NOMO-1 (cell line): ENCODE measurements around the gene OCA2.
"Not testable (repeated sequence)": the region's sequence is repeated elsewhere in the genome, so short reads cannot be mapped to it uniquely, and the experiment has no call there.

Experiments used
- DNase-seq, 2 experiments: peaks; one replicate each; lab custom pipeline; 2025; ENCODE audit not compliant: unreplicated experiment in 2 of 2; lab: John Stamatoyannopoulos, UW

Gene OCA2

DNA sequence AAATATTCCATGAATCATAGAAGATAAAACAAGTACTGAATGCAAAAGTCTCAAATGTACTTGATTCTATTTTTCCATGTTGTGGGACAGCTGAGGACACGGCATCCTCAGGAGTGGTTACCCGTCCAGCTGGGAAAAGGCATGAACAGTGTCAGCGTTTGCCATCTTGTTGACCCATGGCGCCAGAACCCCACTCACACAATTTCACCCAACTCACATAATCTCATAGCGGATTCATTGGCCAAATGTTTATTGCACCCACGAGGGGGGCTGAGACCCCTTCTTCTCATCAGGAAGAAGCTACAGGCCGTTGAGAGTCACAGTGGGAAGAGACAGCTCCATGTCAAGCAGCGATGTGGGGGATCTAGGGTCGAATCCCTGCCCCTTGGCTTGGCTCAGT lies 72.9 kb downstream of the OCA2 start:
- DNase-seq, result no peak

DNA sequence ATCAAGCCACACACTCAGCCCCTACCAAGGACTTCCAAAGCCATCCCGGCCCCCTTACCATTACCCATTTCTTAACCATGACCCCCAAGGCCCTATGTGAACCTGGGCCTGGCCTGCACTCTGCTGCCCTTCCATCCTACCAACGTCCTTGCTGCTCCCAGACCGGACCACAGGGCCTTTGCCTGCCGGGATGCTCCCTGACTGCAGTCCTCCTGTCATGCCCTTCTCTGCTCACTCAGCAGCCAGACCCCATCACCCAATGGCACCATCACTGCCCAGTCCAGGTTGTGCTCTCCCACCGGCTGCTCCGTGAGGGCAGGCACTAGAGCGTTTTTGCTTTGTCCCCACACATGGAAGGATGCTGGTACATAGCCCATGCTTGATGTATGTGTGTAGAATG lies 73.7 kb downstream of the OCA2 start:
- no peak for DNase-seq

- no peak for DNase-seq
Measured at GRCh38 chr15:28024889-28025250, 74.2 kb downstream of the OCA2 start.

DNA sequence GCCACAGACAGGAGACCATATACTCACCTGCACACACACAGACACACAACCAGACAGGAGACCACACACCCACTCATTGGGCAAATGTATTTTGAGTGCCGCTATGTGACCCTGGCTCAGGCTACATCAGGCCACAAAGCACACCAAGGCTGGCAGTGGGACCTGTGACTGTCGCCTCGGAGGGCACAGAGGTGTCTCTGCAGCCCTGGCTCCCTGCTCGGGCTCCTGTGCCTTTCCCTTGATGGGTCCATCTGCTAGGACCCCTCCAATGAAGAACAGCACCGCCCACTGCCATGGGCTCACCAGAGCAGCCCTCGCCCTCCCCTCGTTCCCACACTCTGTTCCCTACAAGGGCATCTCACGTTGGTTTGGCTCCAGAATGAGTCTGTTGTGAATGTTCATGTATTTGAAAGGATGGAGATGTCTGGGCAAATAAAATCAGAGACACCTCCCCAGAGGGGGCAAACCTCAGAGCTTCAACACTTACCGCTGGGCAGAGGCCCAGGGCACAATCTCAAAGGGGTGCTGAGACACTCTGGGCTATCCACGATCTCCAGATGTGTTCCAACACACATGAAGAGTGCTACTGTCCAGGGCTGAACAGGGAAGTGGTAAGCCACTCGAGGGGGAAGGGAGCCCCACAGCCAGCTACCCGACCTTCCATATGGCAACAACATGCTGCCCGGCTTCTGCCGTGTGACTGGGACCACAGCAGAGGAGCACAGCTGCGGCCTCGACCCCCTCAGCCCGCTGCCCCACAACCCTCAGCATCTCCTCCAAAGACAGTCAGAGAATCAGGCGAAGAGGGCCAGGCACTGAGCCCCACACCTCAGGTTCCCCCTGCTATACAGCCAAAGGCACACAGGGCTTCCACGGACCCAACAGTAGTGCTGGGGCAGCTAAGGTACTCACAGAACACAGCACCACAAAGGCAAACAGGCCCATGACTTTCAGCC lies 74.9 kb downstream of the OCA2 start:
- no peak for DNase-seq

- no peak for DNase-seq
Measured at GRCh38 chr15:28023422-28023821, 75.7 kb downstream of the OCA2 start.

- no peak for DNase-seq
Measured at GRCh38 chr15:28022961-28023360, 76.2 kb downstream of the OCA2 start.

DNA sequence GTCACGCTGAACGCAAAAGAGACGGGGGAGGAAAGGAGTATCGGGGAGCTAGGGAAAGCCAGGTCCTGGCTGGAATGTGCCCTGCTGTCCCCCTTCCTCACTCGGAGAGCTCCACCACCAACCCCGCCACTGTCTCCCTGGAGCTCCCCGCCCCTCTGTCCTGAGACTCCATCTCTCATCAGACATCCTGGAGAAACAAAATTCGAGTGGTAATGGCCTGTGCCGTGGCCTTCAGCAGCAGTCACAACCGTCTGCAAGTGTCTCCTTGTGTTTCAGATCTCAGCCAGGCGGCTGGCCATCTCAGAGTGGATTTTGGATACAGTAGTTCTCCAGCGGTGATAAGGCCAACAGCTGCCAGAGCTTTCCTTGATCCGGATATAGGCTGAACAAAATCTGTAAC lies 76.9 kb downstream of the OCA2 start:
- DNase-seq, result no peak

DNA sequence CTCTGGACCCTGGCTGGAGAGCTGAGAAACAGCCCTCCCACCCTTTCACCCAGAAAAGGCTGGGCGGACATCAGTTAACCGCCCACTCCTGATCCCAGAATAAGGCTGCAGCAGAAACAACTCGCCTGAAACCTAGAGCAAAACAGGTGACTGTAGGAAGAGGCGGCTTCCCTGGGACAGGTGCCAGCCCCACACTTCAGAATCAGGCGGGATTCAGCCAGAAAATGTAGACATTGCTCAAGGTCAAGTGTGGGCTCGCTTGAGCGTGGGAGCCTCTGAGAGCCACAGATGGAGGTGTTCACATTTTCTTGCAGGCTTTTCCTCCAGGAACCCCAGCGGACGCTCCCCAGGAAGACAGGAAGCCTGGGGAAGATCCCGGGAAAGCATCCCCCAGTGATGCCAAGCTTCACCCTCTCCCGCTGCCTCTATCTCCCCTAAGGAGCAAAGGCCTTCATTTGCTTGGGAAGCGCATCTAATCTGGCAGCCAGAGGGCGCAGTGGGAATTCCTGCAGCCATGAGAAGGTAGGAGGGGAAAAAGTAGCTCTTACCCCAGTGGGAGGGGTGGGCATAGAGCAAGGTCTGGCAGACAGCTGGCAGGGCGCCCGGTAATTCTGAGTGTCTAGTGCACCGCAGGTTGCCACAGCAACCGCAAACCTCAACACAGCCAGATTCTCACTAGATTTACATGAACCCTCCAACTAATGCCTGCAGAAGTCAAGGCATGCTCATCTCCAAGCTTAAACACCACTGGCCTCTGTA lies 77.7 kb downstream of the OCA2 start:
- DNase-seq, result no peak

DNA sequence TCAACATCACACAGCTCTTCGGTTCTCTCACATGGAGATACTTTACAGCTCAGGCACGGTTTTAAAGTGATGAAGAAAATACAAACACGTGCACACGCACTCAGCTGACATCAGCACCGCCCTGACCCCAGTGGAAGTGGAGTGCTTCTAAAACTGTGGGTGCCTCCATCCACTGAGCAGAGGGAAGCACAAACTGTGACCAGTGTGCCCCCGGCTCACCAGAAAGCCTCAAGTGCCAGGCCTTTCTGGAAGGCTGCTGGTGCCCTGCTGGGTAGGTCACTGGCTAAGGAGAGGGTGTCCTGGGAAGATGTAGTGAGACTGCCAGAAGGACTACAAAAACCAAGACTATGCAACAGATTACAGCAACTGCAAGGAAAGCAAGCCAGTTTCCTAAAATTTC lies 78.5 kb downstream of the OCA2 start:
- DNase-seq, result no peak

DNA sequence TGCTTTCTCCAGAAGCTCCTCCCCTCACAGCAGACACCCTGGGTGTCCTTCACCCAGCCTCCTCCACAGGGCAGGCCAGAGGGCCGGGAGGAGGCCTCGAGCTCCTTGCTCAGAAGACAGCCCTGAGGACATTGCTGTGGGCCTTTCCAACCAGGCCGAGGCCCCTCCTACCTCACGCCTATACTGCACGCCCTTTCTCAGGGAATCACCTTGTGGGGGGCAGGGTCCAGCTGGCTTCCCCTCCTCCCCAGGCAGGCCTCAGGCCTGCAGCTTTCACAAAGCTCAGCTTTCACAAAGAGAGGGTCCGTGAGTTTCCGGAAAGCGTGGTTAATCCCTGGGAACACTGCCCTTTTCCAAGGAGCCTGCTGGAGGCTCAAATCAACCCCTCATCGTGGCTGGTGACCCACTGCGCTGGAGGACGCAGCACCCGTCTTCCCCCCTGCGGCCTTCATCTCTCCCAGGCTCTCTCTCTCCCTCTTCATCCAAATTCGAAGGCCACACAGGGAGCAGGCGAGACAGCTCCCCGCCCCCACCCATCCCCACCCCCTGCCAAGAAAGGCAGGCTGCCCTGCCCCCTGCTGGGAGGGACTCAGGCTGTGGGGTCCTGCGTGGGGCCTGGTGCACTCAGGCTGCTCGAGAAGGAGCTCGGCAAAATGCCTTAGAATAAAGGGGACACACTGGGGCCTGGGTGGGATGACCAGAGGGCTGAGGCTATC lies 79.4 kb downstream of the OCA2 start:
- no peak for DNase-seq

- DNase-seq, result no peak
Measured at GRCh38 chr15:28018291-28019044, 80.6 kb downstream of the OCA2 start.

DNA sequence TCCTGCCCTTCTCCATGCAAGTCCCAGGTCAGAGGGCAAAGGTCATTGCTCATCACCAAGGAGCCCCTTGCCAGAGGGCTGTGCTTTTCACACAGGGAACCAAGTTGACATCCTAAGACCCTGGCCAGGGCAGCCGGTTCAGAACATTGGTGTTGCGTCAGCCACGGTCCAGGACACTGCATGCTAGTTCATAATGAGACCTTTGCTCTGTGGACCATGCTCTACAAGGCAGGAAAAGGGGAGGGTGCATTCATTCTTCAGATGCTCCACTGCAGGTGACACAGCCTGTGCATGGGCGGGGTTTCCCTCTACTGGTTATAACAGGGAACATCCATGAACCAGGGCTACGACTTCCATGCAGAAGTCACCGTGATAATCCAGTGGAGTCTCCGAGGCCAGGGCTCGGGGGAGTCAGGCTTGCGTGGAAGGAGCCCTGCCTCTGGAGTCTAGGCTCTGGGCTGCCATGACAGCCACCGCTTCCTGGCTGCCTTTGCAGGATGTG lies 81.6 kb downstream of the OCA2 start:
- no peak for DNase-seq

DNA sequence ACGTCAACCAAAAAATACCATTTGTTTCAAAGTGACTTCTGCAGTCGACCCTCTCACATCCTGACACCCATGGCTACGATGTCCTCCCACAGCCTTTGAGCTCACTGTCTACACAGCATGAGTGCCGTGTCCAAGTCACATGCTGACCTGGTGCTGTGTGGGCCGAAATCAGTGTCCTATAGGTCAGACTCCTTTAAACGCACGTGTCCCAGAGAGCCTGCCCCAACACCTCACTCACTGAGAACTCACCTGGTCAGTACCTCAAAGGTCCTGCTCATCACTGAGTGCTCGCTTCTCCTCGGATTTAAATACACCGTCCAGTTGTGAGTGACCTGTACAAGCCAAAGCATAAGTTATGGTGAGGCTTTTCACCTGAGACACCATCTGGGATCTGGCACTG lies 83.3 kb downstream of the OCA2 start:
- no peak for DNase-seq

- no peak for DNase-seq
Measured at GRCh38 chr15:28014623-28015200, 84.4 kb downstream of the OCA2 start.

DNA sequence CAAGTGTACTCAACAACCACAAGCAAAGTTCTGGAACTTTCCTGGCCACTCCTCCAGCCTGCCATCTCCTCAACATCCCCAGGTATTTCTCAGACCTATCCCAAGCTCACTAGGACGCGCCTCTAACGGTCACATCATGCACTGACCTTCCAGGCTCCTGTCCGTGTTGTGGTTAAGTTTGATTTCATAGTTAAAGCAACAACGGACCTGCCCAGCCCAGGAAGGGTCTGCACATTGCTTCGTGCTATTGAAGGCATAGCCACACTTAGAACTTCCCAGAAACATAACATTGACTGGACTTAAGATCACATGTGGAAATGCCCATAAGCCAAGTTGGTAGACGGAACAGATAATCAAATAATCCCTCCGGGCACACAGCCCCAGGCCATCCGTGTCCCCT lies 85.1 kb downstream of the OCA2 start:
- no peak for DNase-seq

GRCh38 chr15:28013480-28013879 lies 85.6 kb downstream of the OCA2 start:
- no peak for DNase-seq

- DNase-seq, result no peak
Measured at GRCh38 chr15:28012231-28012630, 86.9 kb downstream of the OCA2 start.

DNA sequence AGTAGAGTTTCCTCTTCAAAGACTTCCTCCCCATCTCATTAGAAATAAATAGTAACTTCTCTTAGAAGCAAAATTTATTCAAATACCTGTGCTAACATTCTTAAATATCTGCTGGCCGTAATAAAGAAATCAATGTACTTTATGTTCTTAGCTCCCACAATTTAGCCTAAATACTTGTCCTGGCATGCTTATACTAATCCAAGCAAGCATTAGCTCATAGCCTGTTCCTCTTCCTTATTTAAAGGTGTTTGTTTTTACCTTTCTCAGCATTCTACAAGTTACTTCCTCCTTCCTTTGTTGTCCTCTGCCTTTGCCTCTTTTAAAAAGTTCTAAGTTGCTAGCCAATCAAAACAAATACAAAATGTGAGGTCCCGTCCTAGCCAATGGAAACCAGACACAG lies 90.9 kb downstream of the OCA2 start:
- DNase-seq, result not testable (repeated sequence)

- DNase-seq, result no peak
Measured at GRCh38 chr15:28006116-28006905, 92.8 kb downstream of the OCA2 start.
